ENCODE measurements around the gene CLDN9.

The CLDN9 gene

DNA sequence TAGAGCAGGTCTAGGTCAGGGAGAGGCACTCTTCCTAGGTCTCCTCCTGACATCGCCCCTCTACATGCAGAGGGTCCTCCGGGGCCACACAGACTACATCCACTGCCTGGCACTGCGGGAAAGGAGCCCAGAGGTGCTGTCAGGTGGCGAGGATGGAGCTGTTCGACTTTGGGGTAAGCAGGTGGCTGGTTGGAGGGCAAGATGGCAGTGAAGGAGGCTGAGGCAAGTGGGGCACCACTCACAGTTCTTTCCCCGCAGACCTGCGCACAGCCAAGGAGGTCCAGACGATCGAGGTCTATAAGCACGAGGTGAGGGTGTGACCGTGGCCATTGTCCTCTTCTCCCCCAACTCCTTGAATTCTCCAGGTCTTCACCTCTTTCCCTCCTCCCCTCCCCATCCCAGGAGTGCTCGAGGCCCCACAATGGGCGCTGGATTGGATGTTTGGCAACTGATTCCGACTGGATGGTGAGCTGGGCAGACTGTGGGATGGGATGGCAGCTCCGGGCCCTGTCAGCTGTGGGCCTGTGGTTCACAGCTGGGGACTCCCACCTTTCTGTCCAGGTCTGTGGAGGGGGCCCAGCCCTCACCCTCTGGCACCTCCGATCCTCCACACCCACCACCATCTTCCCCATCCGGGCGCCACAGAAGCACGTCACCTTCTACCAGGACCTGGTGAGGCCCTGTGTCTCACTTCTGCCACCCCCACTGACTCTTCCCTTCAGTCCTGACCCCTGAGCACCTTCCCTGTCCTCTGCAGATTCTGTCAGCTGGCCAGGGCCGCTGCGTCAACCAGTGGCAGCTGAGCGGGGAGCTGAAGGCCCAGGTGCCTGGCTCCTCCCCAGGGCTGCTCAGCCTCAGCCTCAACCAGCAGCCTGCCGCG is 14.1 kb downstream of the CLDN9 start:
- no peak for TF ChIP-seq ZFP3 (CRISPR knock-in tag; IDR thresholded peaks at IDR 0.05)
- TF ChIP-seq TOX (CRISPR knock-in tag; IDR thresholded peaks at IDR 0.05; ENCODE audit: borderline replicate concordance): no peak
- no peak for TF ChIP-seq SNAI2 (CRISPR knock-in tag; IDR thresholded peaks at IDR 0.05)
- TF ChIP-seq ZFP30 (CRISPR knock-in tag; IDR thresholded peaks at IDR 0.05): no peak
- no peak for TF ChIP-seq ARNTL (CRISPR knock-in tag; IDR thresholded peaks at IDR 0.05; ENCODE audit: borderline replicate concordance, low read depth)
- no peak for TF ChIP-seq ZNF70 (CRISPR knock-in tag; IDR thresholded peaks at IDR 0.05)
- TF ChIP-seq BACH2 (CRISPR knock-in tag; IDR thresholded peaks at IDR 0.05; ENCODE audit: borderline replicate concordance): no peak
- TF ChIP-seq, protein P1, sequence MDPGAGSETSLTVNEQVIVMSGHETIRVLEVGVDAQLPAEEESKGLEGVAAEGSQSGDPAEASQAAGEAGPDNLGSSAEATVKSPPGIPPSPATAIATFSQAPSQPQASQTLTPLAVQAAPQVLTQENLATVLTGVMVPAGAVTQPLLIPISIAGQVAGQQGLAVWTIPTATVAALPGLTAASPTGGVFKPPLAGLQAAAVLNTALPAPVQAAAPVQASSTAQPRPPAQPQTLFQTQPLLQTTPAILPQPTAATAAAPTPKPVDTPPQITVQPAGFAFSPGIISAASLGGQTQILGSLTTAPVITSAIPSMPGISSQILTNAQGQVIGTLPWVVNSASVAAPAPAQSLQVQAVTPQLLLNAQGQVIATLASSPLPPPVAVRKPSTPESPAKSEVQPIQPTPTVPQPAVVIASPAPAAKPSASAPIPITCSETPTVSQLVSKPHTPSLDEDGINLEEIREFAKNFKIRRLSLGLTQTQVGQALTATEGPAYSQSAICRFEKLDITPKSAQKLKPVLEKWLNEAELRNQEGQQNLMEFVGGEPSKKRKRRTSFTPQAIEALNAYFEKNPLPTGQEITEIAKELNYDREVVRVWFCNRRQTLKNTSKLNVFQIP (CRISPR knock-in tag; IDR thresholded peaks at IDR 0.05; ENCODE audit: borderline replicate concordance, low read depth): no peak
- TF ChIP-seq ZC3H10 (CRISPR knock-in tag; IDR thresholded peaks at IDR 0.05): no peak
- TF ChIP-seq, protein P2, sequence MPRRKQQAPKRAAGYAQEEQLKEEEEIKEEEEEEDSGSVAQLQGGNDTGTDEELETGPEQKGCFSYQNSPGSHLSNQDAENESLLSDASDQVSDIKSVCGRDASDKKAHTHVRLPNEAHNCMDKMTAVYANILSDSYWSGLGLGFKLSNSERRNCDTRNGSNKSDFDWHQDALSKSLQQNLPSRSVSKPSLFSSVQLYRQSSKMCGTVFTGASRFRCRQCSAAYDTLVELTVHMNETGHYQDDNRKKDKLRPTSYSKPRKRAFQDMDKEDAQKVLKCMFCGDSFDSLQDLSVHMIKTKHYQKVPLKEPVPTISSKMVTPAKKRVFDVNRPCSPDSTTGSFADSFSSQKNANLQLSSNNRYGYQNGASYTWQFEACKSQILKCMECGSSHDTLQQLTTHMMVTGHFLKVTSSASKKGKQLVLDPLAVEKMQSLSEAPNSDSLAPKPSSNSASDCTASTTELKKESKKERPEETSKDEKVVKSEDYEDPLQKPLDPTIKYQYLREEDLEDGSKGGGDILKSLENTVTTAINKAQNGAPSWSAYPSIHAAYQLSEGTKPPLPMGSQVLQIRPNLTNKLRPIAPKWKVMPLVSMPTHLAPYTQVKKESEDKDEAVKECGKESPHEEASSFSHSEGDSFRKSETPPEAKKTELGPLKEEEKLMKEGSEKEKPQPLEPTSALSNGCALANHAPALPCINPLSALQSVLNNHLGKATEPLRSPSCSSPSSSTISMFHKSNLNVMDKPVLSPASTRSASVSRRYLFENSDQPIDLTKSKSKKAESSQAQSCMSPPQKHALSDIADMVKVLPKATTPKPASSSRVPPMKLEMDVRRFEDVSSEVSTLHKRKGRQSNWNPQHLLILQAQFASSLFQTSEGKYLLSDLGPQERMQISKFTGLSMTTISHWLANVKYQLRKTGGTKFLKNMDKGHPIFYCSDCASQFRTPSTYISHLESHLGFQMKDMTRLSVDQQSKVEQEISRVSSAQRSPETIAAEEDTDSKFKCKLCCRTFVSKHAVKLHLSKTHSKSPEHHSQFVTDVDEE (CRISPR knock-in tag; IDR thresholded peaks at IDR 0.05): no peak
- no peak for TF ChIP-seq OSR1 (CRISPR knock-in tag; IDR thresholded peaks at IDR 0.05)
- TF ChIP-seq, protein P3, sequence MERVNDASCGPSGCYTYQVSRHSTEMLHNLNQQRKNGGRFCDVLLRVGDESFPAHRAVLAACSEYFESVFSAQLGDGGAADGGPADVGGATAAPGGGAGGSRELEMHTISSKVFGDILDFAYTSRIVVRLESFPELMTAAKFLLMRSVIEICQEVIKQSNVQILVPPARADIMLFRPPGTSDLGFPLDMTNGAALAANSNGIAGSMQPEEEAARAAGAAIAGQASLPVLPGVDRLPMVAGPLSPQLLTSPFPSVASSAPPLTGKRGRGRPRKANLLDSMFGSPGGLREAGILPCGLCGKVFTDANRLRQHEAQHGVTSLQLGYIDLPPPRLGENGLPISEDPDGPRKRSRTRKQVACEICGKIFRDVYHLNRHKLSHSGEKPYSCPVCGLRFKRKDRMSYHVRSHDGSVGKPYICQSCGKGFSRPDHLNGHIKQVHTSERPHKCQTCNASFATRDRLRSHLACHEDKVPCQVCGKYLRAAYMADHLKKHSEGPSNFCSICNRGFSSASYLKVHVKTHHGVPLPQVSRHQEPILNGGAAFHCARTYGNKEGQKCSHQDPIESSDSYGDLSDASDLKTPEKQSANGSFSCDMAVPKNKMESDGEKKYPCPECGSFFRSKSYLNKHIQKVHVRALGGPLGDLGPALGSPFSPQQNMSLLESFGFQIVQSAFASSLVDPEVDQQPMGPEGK (CRISPR knock-in tag; IDR thresholded peaks at IDR 0.05; ENCODE audit: borderline replicate concordance): no peak
- TF ChIP-seq RARB (CRISPR knock-in tag; IDR thresholded peaks at IDR 0.05): no peak
- no peak for TF ChIP-seq ZNF8 (CRISPR knock-in tag; IDR thresholded peaks at IDR 0.05)
- TF ChIP-seq ZNF565 (CRISPR knock-in tag; conservative IDR thresholded peaks at IDR 0.05; ENCODE audit: low read depth): no peak
- TF ChIP-seq PPARA (CRISPR knock-in tag; IDR thresholded peaks at IDR 0.05; ENCODE audit: borderline replicate concordance): no peak
- no peak for TF ChIP-seq CSDC2 (CRISPR knock-in tag; IDR thresholded peaks at IDR 0.05)
- ATAC-seq: no peak

DNA sequence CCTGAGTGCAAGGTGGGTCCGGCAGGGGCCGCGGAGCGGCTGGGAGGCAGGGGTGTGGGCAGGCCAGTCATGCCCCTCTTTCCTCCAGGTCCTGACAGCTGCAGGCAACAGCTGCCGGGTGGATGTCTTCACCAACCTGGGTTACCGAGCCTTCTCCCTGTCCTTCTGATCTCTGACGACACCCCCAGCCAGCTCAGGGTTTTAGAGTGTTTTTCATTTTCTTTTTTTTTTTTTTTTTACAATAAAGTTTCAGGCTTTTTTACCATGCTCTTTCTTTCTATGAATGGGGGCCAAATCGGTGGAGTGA is 14.7 kb downstream of the CLDN9 start:
- ATAC-seq: no peak
- no peak for TF ChIP-seq CSDC2 (CRISPR knock-in tag; IDR thresholded peaks at IDR 0.05)
- TF ChIP-seq GLIS3 (CRISPR knock-in tag; IDR thresholded peaks at IDR 0.05): no peak
- TF ChIP-seq, protein P3 (CRISPR knock-in tag; IDR thresholded peaks at IDR 0.05; ENCODE audit: borderline replicate concordance): no peak
- TF ChIP-seq ARNTL (CRISPR knock-in tag; IDR thresholded peaks at IDR 0.05; ENCODE audit: borderline replicate concordance, low read depth): no peak
- TF ChIP-seq, protein P4, sequence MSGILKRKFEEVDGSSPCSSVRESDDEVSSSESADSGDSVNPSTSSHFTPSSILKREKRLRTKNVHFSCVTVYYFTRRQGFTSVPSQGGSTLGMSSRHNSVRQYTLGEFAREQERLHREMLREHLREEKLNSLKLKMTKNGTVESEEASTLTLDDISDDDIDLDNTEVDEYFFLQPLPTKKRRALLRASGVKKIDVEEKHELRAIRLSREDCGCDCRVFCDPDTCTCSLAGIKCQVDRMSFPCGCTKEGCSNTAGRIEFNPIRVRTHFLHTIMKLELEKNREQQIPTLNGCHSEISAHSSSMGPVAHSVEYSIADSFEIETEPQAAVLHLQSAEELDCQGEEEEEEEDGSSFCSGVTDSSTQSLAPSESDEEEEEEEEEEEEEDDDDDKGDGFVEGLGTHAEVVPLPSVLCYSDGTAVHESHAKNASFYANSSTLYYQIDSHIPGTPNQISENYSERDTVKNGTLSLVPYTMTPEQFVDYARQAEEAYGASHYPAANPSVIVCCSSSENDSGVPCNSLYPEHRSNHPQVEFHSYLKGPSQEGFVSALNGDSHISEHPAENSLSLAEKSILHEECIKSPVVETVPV (CRISPR knock-in tag; IDR thresholded peaks at IDR 0.05): no peak
- TF ChIP-seq SNAI2 (CRISPR knock-in tag; IDR thresholded peaks at IDR 0.05): no peak
- TF ChIP-seq ZNF565 (CRISPR knock-in tag; conservative IDR thresholded peaks at IDR 0.05; ENCODE audit: low read depth): no peak
- no peak for TF ChIP-seq PPARA (CRISPR knock-in tag; IDR thresholded peaks at IDR 0.05; ENCODE audit: borderline replicate concordance)
- TF ChIP-seq, protein P2 (CRISPR knock-in tag; IDR thresholded peaks at IDR 0.05): no peak
- no peak for TF ChIP-seq BACH2 (CRISPR knock-in tag; IDR thresholded peaks at IDR 0.05; ENCODE audit: borderline replicate concordance)
- no peak for TF ChIP-seq ZNF8 (CRISPR knock-in tag; IDR thresholded peaks at IDR 0.05)
- TF ChIP-seq TOX (CRISPR knock-in tag; IDR thresholded peaks at IDR 0.05; ENCODE audit: borderline replicate concordance): no peak
- TF ChIP-seq ZFP3 (CRISPR knock-in tag; IDR thresholded peaks at IDR 0.05): no peak
- TF ChIP-seq ISL1 (CRISPR knock-in tag; IDR thresholded peaks at IDR 0.05): no peak
- no peak for TF ChIP-seq ZC3H10 (CRISPR knock-in tag; IDR thresholded peaks at IDR 0.05)
- no peak for TF ChIP-seq RARB (CRISPR knock-in tag; IDR thresholded peaks at IDR 0.05)
- TF ChIP-seq TCF4 (CRISPR knock-in tag; IDR thresholded peaks at IDR 0.05; ENCODE audit: borderline replicate concordance): no peak

Data from SK-N-SH treated with all-trans-retinoic acid at 6 μM for 48 hours (cell line).